HG02884 (cell line): ENCODE measurements around the gene RGS11.
"Not testable (repeated sequence)": the region's sequence is repeated elsewhere in the genome, so short reads cannot be mapped to it uniquely, and the experiment has no call there.

ENCODE experiments used
- ATAC-seq: cut with Tn5 transposase; IDR thresholded peaks from one replicate; pipeline ENCODE4 v1.9.1; 2021; ENCODE audit warnings: mild to moderate bottlenecking, moderate library complexity; ENCODE audit not compliant: unreplicated experiment

RGS11 gene

GRCh38 chr16:280991-281659 is 5.4 kb upstream of the RGS11 start:
- ATAC-seq: no peak

GRCh38 chr16:280552-280951 is 4.8 kb upstream of the RGS11 start, which contains the start of gene ARHGDIG:
TSS of gene ARHGDIG (plus strand) at chr16:280591. CDS start at chr16:280681, 90 bp downstream.
- no peak for ATAC-seq

- no peak for ATAC-seq
Measured at GRCh38 chr16:280005-280460, 4.3 kb upstream of the RGS11 start.

GRCh38 chr16:279531-279930 is 3.8 kb upstream of the RGS11 start:
- ATAC-seq: no peak

- ATAC-seq: no peak
Measured at GRCh38 chr16:278863-279366, 3.2 kb upstream of the RGS11 start.

- no peak for ATAC-seq
Measured at GRCh38 chr16:276426-277077, 808 bp upstream of the RGS11 start.

- no peak for ATAC-seq
Measured at GRCh38 chr16:275041-275641, 603 bp downstream of the RGS11 start.

- ATAC-seq: no peak
Measured at GRCh38 chr16:273547-274421, 2.0 kb downstream of the RGS11 start.

- ATAC-seq: no peak
Measured at GRCh38 chr16:272633-273546, 2.9 kb downstream of the RGS11 start.

GRCh38 chr16:270381-271255 is 5.1 kb downstream of the RGS11 start:
- ATAC-seq: no peak

GRCh38 chr16:269061-269796 is 6.5 kb downstream of the RGS11 start:
- ATAC-seq: no peak

- no peak for ATAC-seq
Measured at GRCh38 chr16:268141-269053, 7.3 kb downstream of the RGS11 start.

GRCh38 chr16:267562-267961 is 8.2 kb downstream of the RGS11 start:
- not testable (repeated sequence) for ATAC-seq

- ATAC-seq: no peak
Measured at GRCh38 chr16:266258-267164, 9.2 kb downstream of the RGS11 start.

GRCh38 chr16:265711-266110 is 10.0 kb downstream of the RGS11 start:
- no peak for ATAC-seq

GRCh38 chr16:265002-265529 is 10.7 kb downstream of the RGS11 start:
- no peak for ATAC-seq
